H1 (cell line): ENCODE measurements around the gene ANKH. TPM values are rescaled to one million over a fixed set of nuclear protein-coding genes. Genes with fewer than 3 reads are reported as not detected.

ENCODE experiments used
- CTCF ChIA-PET: fragments of 300-600 bp; sonication (Branson Sonifier 250); formaldehyde crosslinking; loops from one replicate; lab custom pipeline; 2021; ENCODE audit not compliant: partially characterized antibody; lab: Charles Lee
- POLR2A ChIA-PET: fragments of 300-600 bp; sonication (Branson Sonifier 250); formaldehyde crosslinking; loops from one replicate; lab custom pipeline; 2021; ENCODE audit warnings: inconsistent platforms; ENCODE audit not compliant: partially characterized antibody; lab: Charles Lee
- DNase-seq, 2 experiments: peaks; one replicate each; pipeline versions ENCODE4 v3.0.0 to v3.0.0-alpha.2; 2010 to 2022; ENCODE audit warnings: low spot score in 2 of 2, low read depth in 1 of 2, mixed read lengths in 1 of 2
- FAIRE-seq: peaks from 2 replicates; lab custom pipeline; 2011; peaks lifted over from hg19 to GRCh38; lab: Jason Lieb, UNC
- H2AFZ ChIP-seq: 2 replicates; pipeline ENCODE4 v1.8.1; 2012; ENCODE audit warnings: low read length, inconsistent platforms
- H2AK5ac ChIP-seq: 2 replicates; pipeline ENCODE4 v1.6.1; 2013; ENCODE audit warnings: low read depth, low read length
- H2BK120ac ChIP-seq: replicated peaks from 2 replicates; pipeline ENCODE3; 2013; ENCODE audit warnings: low read depth, low read length, inconsistent platforms
- H2BK12ac ChIP-seq: 2 replicates; pipeline ENCODE4 v1.6.1; 2013; ENCODE audit warnings: low read depth, low read length
- H2BK15ac ChIP-seq: 2 replicates; pipeline ENCODE4 v1.6.1; 2013; ENCODE audit warnings: low read length
- H2BK20ac ChIP-seq: 2 replicates; pipeline ENCODE4 v1.6.1; 2013; ENCODE audit warnings: low read length
- H2BK5ac ChIP-seq: 2 replicates; pipeline ENCODE4 v1.6.1; 2013; ENCODE audit warnings: low read depth, low read length
- H3K14ac ChIP-seq: 2 replicates; pipeline ENCODE4 v1.6.1; 2013; ENCODE audit warnings: inconsistent platforms; ENCODE audit not compliant: insufficient read length
- H3K18ac ChIP-seq: 2 replicates; pipeline ENCODE4 v1.6.1; 2013; ENCODE audit warnings: low read length; ENCODE audit errors: extremely low read depth
- H3K23ac ChIP-seq: 2 replicates; pipeline ENCODE4 v1.6.1; 2013; ENCODE audit warnings: inconsistent platforms; ENCODE audit not compliant: insufficient read length
- H3K23me2 ChIP-seq: 2 replicates; pipeline ENCODE4 v1.6.1; 2013; ENCODE audit warnings: low read depth, low read length
- H3K27ac ChIP-seq: 2 replicates; pipeline ENCODE4 v1.6.1; 2011; ENCODE audit warnings: low read depth, low read length, inconsistent platforms
- H3K27me3 ChIP-seq, 4 experiments: replicated peaks in 1 of 4; 1 replicate in 1 of 4; 2 replicates in 3 of 4; pipeline versions ENCODE4 v1.6.1 to v1.8.1; 2011 to 2013; ENCODE audit warnings: low read length in 3 of 4, mild to moderate bottlenecking in 3 of 4, inconsistent platforms in 2 of 4, mixed read lengths in 2 of 4, moderate library complexity in 1 of 4; ENCODE audit not compliant: control insufficient read depth in 3 of 4, insufficient read depth in 3 of 4; ENCODE audit errors: extremely low read depth in 1 of 4
- H3K36me3 ChIP-seq, 4 experiments: 2 replicates each; pipeline versions ENCODE4 v1.6.1 to v1.8.1; 2011 to 2013; ENCODE audit warnings: mild to moderate bottlenecking in 4 of 4, low read length in 3 of 4, moderate library complexity in 2 of 4, control low read depth in 1 of 4, inconsistent platforms in 1 of 4; ENCODE audit not compliant: insufficient read depth in 4 of 4, control insufficient read depth in 2 of 4
- H3K4ac ChIP-seq: replicated peaks from 2 replicates; pipeline ENCODE3; 2013; ENCODE audit warnings: low read length, low read depth, mixed read lengths, inconsistent platforms; ENCODE audit not compliant: insufficient read length
- H3K4me1 ChIP-seq, 4 experiments: replicated peaks in 1 of 4; 1 replicate in 1 of 4; 2 replicates in 3 of 4; pipeline versions ENCODE4 v1.6.1 to v1.8.1; 2011 to 2013; ENCODE audit warnings: low read length in 3 of 4, inconsistent platforms in 2 of 4, mixed read lengths in 1 of 4; ENCODE audit not compliant: insufficient read depth in 4 of 4, control insufficient read depth in 3 of 4
- H3K4me2 ChIP-seq, 2 experiments: 2 replicates each; pipeline versions ENCODE4 v1.6.1 to v1.8.1; 2011 to 2013; ENCODE audit warnings: low read depth in 2 of 2, low read length in 2 of 2, control low read depth in 1 of 2, inconsistent platforms in 1 of 2, mild to moderate bottlenecking in 1 of 2; ENCODE audit not compliant: insufficient read depth in 1 of 2
- H3K4me3 ChIP-seq, 4 experiments: fragments of 200-600, 300-600 bp in 1 of 4; sonication (generic), shearing (Covaris generic), sonication (Bioruptor Twin) in 1 of 4; 2 replicates each; pipeline versions ENCODE4 v1.5.1 to v1.8.1; 2011 to 2016; ENCODE audit warnings: low read length in 4 of 4, low read depth in 3 of 4, control low read depth in 2 of 4, inconsistent platforms in 2 of 4, mild to moderate bottlenecking in 2 of 4, mixed read lengths in 1 of 4, moderate library complexity in 1 of 4; ENCODE audit not compliant: insufficient read depth in 2 of 4; ENCODE audit errors: extremely low read depth in 1 of 4
- H3K56ac ChIP-seq: replicated peaks from 2 replicates; pipeline ENCODE3; 2013; ENCODE audit warnings: low read depth, mild to moderate bottlenecking, mixed read lengths, low read length, inconsistent platforms; ENCODE audit not compliant: insufficient read length
- H3K79me1 ChIP-seq: 2 replicates; pipeline ENCODE4 v1.6.1; 2013; ENCODE audit warnings: low read depth, low read length, control low read depth
- H3K79me2 ChIP-seq, 2 experiments: 2 replicates each; pipeline versions ENCODE4 v1.6.1 to v1.8.1; 2012 to 2013; ENCODE audit warnings: low read length in 2 of 2, mild to moderate bottlenecking in 2 of 2, inconsistent platforms in 1 of 2; ENCODE audit not compliant: insufficient read depth in 2 of 2, control insufficient read depth in 1 of 2
- H3K9ac ChIP-seq, 4 experiments: replicated peaks in 1 of 4; 1 replicate in 1 of 4; 2 replicates in 3 of 4; pipeline versions ENCODE4 v1.6.1 to v1.8.1; 2011 to 2013; ENCODE audit warnings: low read depth in 3 of 4, low read length in 3 of 4, control low read depth in 2 of 4, mild to moderate bottlenecking in 2 of 4, moderate library complexity in 2 of 4, inconsistent platforms in 1 of 4; ENCODE audit errors: extremely low read depth in 1 of 4
- H3K9me3 ChIP-seq, 2 experiments: 2 replicates each; pipeline versions ENCODE4 v1.6.1 to v1.8.1; 2012 to 2013; ENCODE audit warnings: mild to moderate bottlenecking in 2 of 2, moderate library complexity in 2 of 2, control low read depth in 1 of 2, inconsistent platforms in 1 of 2, low read depth in 1 of 2, low read length in 1 of 2, mixed read lengths in 1 of 2; ENCODE audit not compliant: insufficient read depth in 2 of 2
- H4K20me1 ChIP-seq, 2 experiments: replicated peaks in 1 of 2; 2 replicates each; pipeline versions ENCODE3 to v1.8.1; 2011 to 2013; ENCODE audit warnings: inconsistent platforms in 2 of 2, low read length in 2 of 2, mild to moderate bottlenecking in 1 of 2; ENCODE audit not compliant: insufficient read depth in 2 of 2, control insufficient read depth in 1 of 2
- H4K5ac ChIP-seq: 2 replicates; pipeline ENCODE4 v1.6.1; 2013; ENCODE audit warnings: low read length, low read depth, mixed read lengths, inconsistent platforms; ENCODE audit not compliant: insufficient read length
- H4K8ac ChIP-seq: 2 replicates; pipeline ENCODE4 v1.8.0; 2013; ENCODE audit warnings: mild to moderate bottlenecking, moderate library complexity, low read length, inconsistent platforms; ENCODE audit not compliant: insufficient read depth; ENCODE audit errors: extremely low read depth
- H4K91ac ChIP-seq: replicated peaks from 2 replicates; pipeline ENCODE3; 2013; ENCODE audit warnings: low read length, mixed read lengths, inconsistent platforms; ENCODE audit not compliant: insufficient read length
- SIRT6 ChIP-seq: IDR thresholded peaks from one replicate; pipeline ENCODE4 v1.7.1; 2012; ENCODE audit warnings: low read length, inconsistent platforms
- WGBS, 2 experiments: shearing (Covaris generic) in 1 of 2; methylation state at CpG; one replicate each; pipeline versions ENCODE4 v1.1.6 to v1.1.7; 2013 to 2015; ENCODE audit warnings: low lambda C conversion rate in 2 of 2, mixed read lengths in 2 of 2, inconsistent platforms in 1 of 2, low coverage in 1 of 2, missing lambda C conversion rate in 1 of 2; ENCODE audit not compliant: insufficient replicate concordance in 2 of 2, insufficient coverage in 1 of 2, insufficient read length in 1 of 2; ENCODE audit errors: extremely low coverage in 1 of 2, missing lambda C conversion rate in 1 of 2; 5-methylcytosine and 5-hydroxymethylcytosine counted together
- polyA plus RNA-seq, 7 experiments: library from polyadenylated mRNA; depleted of rRNA in 3 of 7; stranded (reverse) in 5 of 7; unstranded in 2 of 7; fragments of >200 nt in 5 of 7; fragments of 200-250 nt in 2 of 7; gene quantifications; 1 replicate in 5 of 7; 2 replicates in 1 of 7; 4 replicates in 1 of 7; pipeline versions ENCODE4 v1.2.1 to v1.2.3, GENCODE V29; 2011 to 2013; ENCODE audit warnings: missing spikeins in 2 of 7, mixed read lengths in 2 of 7
- total RNA-seq: library from RNA; stranded (reverse); fragmentation: NEBNext Ultra II Directional; extraction: Animal tissue kit (Norgen Biotek cat#: 25700); gene quantifications from 2 replicates; pipeline ENCODE4 v1.2.1, GENCODE V29; 2021

Gene ANKH
- total and polyA plus RNA-seq, 2 of the 8 experiments (the other 6 are each of a cell fraction or from before 2014, with no cell fraction given) = 5.3 to 13.0 TPM

- no peaks in the 10 kb centered on the region for H3K79me1 ChIP-seq
- ChIA-PET CTCF (interaction anchor here (1.0 kb wide), 1 partner anchor 115 kb away, joined by 3 read pairs; no protein-coding TSS in a partner anchor), POLR2A (no interaction called here)
- no peak overlapping the region for H2BK15ac ChIP-seq
- no peak overlapping the region for H3K56ac ChIP-seq
- no peak overlapping the region for H3K4me3 ChIP-seq
- no peak overlapping the region for H3K4me2 ChIP-seq
- H3K4ac ChIP-seq = no peak overlapping the region
- no peaks in the 10 kb centered on the region for H3K9me3 ChIP-seq
- H3K23ac ChIP-seq = no peak overlapping the region
- H3K79me2 ChIP-seq = no peaks in the 10 kb centered on the region
- no peaks in the 10 kb centered on the region for H3K27me3 ChIP-seq
- H3K9ac ChIP-seq = no peak overlapping the region
- no peak overlapping the region for H2AFZ ChIP-seq
- no peak for FAIRE-seq
- no peak overlapping the region for H3K27ac ChIP-seq
- H2AK5ac ChIP-seq = no peak overlapping the region
- no peak overlapping the region for H2BK120ac ChIP-seq
- no peaks in the 10 kb centered on the region for H4K20me1 ChIP-seq
- WGBS, 2 experiments = 82% methylated on average over 4 of the region's 4 CpGs; no CpG with 5 or more reads in 1 of the 2 experiments
- no peak overlapping the region for H4K91ac ChIP-seq
- no peak overlapping the region for H2BK20ac ChIP-seq
- no peaks in the 10 kb centered on the region for H3K36me3 ChIP-seq
- no peak overlapping the region for H3K14ac ChIP-seq
- no peaks in the 10 kb centered on the region for H3K23me2 ChIP-seq
- H2BK5ac ChIP-seq = no peak overlapping the region
- 0 out of 7 replicates have a peak, but pooled peaks cover 0 to under 1% (median 0%) of the 10 kb centered on the region in 4 experiments for H3K4me1 ChIP-seq
- no peak overlapping the region for H2BK12ac ChIP-seq
- no peak overlapping the region for H4K8ac ChIP-seq
- H3K18ac ChIP-seq = no peak overlapping the region
- DNase-seq = no peak
- no peak overlapping the region for H4K5ac ChIP-seq
- TF ChIP-seq SIRT6 = no peak
Measured at GRCh38 chr5:14842117-14842516, 29.5 kb downstream of the ANKH start.
